GM04504 (cell line): ENCODE measurements around the gene SUV39H1.
"Not testable (repeated sequence)": the region's sequence is repeated elsewhere in the genome, so short reads cannot be mapped to it uniquely, and the experiment has no call there.

Source experiments
- DNase-seq: peaks from one replicate; pipeline ENCODE4 v3.0.0-alpha.2; 2012; ENCODE audit warnings: low read depth

SUV39H1 gene

GRCh38 chrX:48685416-48685815, 11.1 kb upstream of the SUV39H1 start:
- no peak for DNase-seq

GRCh38 chrX:48688531-48689150, 7.9 kb upstream of the SUV39H1 start:
- no peak for DNase-seq

GRCh38 chrX:48689208-48689920, 7.2 kb upstream of the SUV39H1 start:
- DNase-seq = no peak

- not testable (repeated sequence) for DNase-seq
These were observed 4.8 kb upstream of the SUV39H1 start for GRCh38 chrX:48691746-48692145.

- no peak for DNase-seq
These were observed 1.6 kb upstream of the SUV39H1 start for GRCh38 chrX:48694776-48695533.

- DNase-seq = no peak
These were observed 1.0 kb upstream of the SUV39H1 start for GRCh38 chrX:48695534-48695896.

GRCh38 chrX:48695925-48696300, 621 bp upstream of the SUV39H1 start:
- no peak for DNase-seq

GRCh38 chrX:48696909-48697727, 584 bp downstream of the SUV39H1 start:
- no peak for DNase-seq

GRCh38 chrX:48698306-48698705, 1.8 kb downstream of the SUV39H1 start:
- DNase-seq = no peak

- no peak for DNase-seq
These were observed 3.7 kb downstream of the SUV39H1 start for GRCh38 chrX:48700246-48700645.

GRCh38 chrX:48700951-48701653, 4.6 kb downstream of the SUV39H1 start:
- no peak for DNase-seq

- DNase-seq = no peak
These were observed 5.5 kb downstream of the SUV39H1 start for GRCh38 chrX:48702032-48702431.

- no peak for DNase-seq
These were observed 6.2 kb downstream of the SUV39H1 start for GRCh38 chrX:48702716-48703115.

- no peak for DNase-seq
These were observed 6.7 kb downstream of the SUV39H1 start for GRCh38 chrX:48703228-48703627.

- peak; percentile 30 for DNase-seq
These were observed 7.3 kb downstream of the SUV39H1 start for GRCh38 chrX:48703642-48704481.

GRCh38 chrX:48705871-48706270, 9.3 kb downstream of the SUV39H1 start:
- no peak for DNase-seq

GRCh38 chrX:48709522-48710112, 13.1 kb downstream of the SUV39H1 start:
- no peak for DNase-seq

GRCh38 chrX:48711162-48711928, 14.8 kb downstream of the SUV39H1 start:
- no peak for DNase-seq

- DNase-seq = no peak
These were observed 15.5 kb downstream of the SUV39H1 start for GRCh38 chrX:48711929-48712505.
